CD14-positive monocyte (primary cell): ENCODE results near the gene MAP4K3. TPM values are rescaled to one million over a fixed set of nuclear protein-coding genes. Genes with fewer than 3 reads are reported as not detected.

Experiments used
- DNase-seq, 3 donors: peaks; one replicate each; pipeline ENCODE4 v3.0.0-alpha.2; 2011 to 2022
- H2AFZ ChIP-seq: 2 replicates; pipeline ENCODE4 v1.6.0; 2012; ENCODE audit warnings: mild to moderate bottlenecking, low read depth, low read length, inconsistent platforms; ENCODE audit not compliant: insufficient read depth, poor library complexity, severe bottlenecking
- H3K27ac ChIP-seq, 2 donors: 1 replicate in 1 of 2; 2 replicates in 1 of 2; pipeline ENCODE4 v1.5.1; 2012 to 2013; ENCODE audit warnings: low read length in 2 of 2, control low read depth in 1 of 2, inconsistent platforms in 1 of 2, low read depth in 1 of 2, mild to moderate bottlenecking in 1 of 2
- H3K27me3 ChIP-seq, 2 donors: one replicate each; pipeline versions ENCODE4 v1.6.0 to v1.6.1; 2011 to 2013; ENCODE audit warnings: low read length in 2 of 2; ENCODE audit not compliant: control insufficient read depth in 2 of 2, insufficient read depth in 2 of 2
- H3K36me3 ChIP-seq, 2 donors: replicated peaks in 1 of 2; 1 replicate in 1 of 2; 2 replicates in 1 of 2; pipeline versions ENCODE4 v1.5.1 to v1.6.1; 2012 to 2013; ENCODE audit warnings: low read length in 2 of 2, control low read depth in 1 of 2, inconsistent platforms in 1 of 2, mild to moderate bottlenecking in 1 of 2; ENCODE audit not compliant: insufficient read depth in 2 of 2, control insufficient read depth in 1 of 2
- H3K4me1 ChIP-seq, 2 donors: 1 replicate in 1 of 2; 2 replicates in 1 of 2; pipeline versions ENCODE4 v1.5.1 to v1.6.1; 2012 to 2013; ENCODE audit warnings: low read length in 2 of 2, control low read depth in 1 of 2, inconsistent platforms in 1 of 2, mild to moderate bottlenecking in 1 of 2, moderate library complexity in 1 of 2; ENCODE audit not compliant: insufficient read depth in 2 of 2, control insufficient read depth in 1 of 2
- H3K4me2 ChIP-seq: replicated peaks from 2 replicates; pipeline ENCODE3; 2012; ENCODE audit warnings: low read length, moderate library complexity, mild to moderate bottlenecking; ENCODE audit not compliant: poor library complexity, severe bottlenecking; ENCODE audit errors: extremely low read depth
- H3K4me3 ChIP-seq, 3 experiments: fragments of 200-600 bp in 1 of 3; sonication (generic) in 1 of 3; replicated peaks in 1 of 3; 1 replicate in 2 of 3; 2 replicates in 1 of 3; pipeline ENCODE4 v1.5.1; 2011 to 2013; ENCODE audit warnings: low read length in 3 of 3, mild to moderate bottlenecking in 3 of 3, control low read depth in 2 of 3, low read depth in 2 of 3, inconsistent platforms in 1 of 3, moderate library complexity in 1 of 3
- H3K79me2 ChIP-seq: 2 replicates; pipeline ENCODE4 v1.6.0; 2012; ENCODE audit warnings: mild to moderate bottlenecking, control low read depth, inconsistent platforms, low read length, moderate library complexity; ENCODE audit not compliant: insufficient read depth
- H3K9ac ChIP-seq: 2 replicates; pipeline ENCODE4 v1.6.0; 2017; ENCODE audit warnings: low read length, mild to moderate bottlenecking; ENCODE audit not compliant: insufficient read depth, poor library complexity, severe bottlenecking
- H3K9me3 ChIP-seq, 2 donors: replicated peaks in 1 of 2; 1 replicate in 1 of 2; 2 replicates in 1 of 2; pipeline versions ENCODE4 v1.5.1 to v1.6.1; 2012 to 2013; ENCODE audit warnings: low read length in 2 of 2, control low read depth in 1 of 2; ENCODE audit not compliant: control insufficient read depth in 1 of 2, insufficient read depth in 1 of 2
- H4K20me1 ChIP-seq: 2 replicates; pipeline ENCODE4 v1.6.0; 2012; ENCODE audit warnings: mild to moderate bottlenecking, low read length, control low read depth, moderate library complexity; ENCODE audit not compliant: insufficient read depth
- H3K27ac Mint-ChIP-seq, 7 donors: one replicate each; pipeline ENCODE4 v1.8.0; 2020; ENCODE audit warnings: mild to moderate bottlenecking in 7 of 7, mixed read lengths in 7 of 7, moderate library complexity in 6 of 7, inconsistent platforms in 2 of 7
- H3K27me3 Mint-ChIP-seq, 3 donors: one replicate each; pipeline ENCODE4 v1.8.0; 2021 to 2022; ENCODE audit warnings: low read depth in 3 of 3, mild to moderate bottlenecking in 3 of 3, mixed read lengths in 3 of 3, moderate library complexity in 3 of 3, inconsistent platforms in 1 of 3
- H3K36me3 Mint-ChIP-seq, 2 donors: one replicate each; pipeline ENCODE4 v1.8.0; 2020; ENCODE audit warnings: mixed read lengths in 2 of 2, inconsistent platforms in 1 of 2, mild to moderate bottlenecking in 1 of 2
- H3K4me1 Mint-ChIP-seq: one replicate; pipeline ENCODE4 v1.8.0; 2020; ENCODE audit warnings: mild to moderate bottlenecking, mixed read lengths
- H3K4me3 Mint-ChIP-seq, 2 donors: one replicate each; pipeline ENCODE4 v1.8.0; 2020; ENCODE audit warnings: mild to moderate bottlenecking in 2 of 2, mixed read lengths in 2 of 2, moderate library complexity in 1 of 2
- H3K9me3 Mint-ChIP-seq, 7 donors: one replicate each; pipeline ENCODE4 v1.8.0; 2020 to 2022; ENCODE audit warnings: mixed read lengths in 7 of 7, mild to moderate bottlenecking in 6 of 7, moderate library complexity in 6 of 7, inconsistent platforms in 2 of 7
- WGBS: methylation state at CpG from one replicate; pipeline ENCODE4 v1.1.5; 2013; ENCODE audit warnings: missing lambda C conversion rate; ENCODE audit not compliant: insufficient coverage; 5-methylcytosine and 5-hydroxymethylcytosine counted together
- intact Hi-C, 2 donors: fragments of 100-400 bp; cut with micrococcal nuclease; formaldehyde crosslinking; loops; one replicate each; pipeline versions ENCODE4 v1.15.0 to v1.15.1; 2023
- polyA plus RNA-seq, 3 donors: library from polyadenylated mRNA; depleted of rRNA in 1 of 3; unstranded in 2 of 3; stranded (reverse) in 1 of 3; fragments of 300-500 nt in 2 of 3; fragments of >200 nt in 1 of 3; fragmentation: Illumina TruSeq in 2 of 3; gene quantifications; 1 replicate in 2 of 3; 2 replicates in 1 of 3; pipeline ENCODE4 v1.2.3, GENCODE V29; 2012 to 2021
- TF ChIP-seq, protein P1 (sequence below): fragments of 200-600 bp; IDR thresholded peaks from one replicate; pipeline ENCODE4 v1.8.0; 2022; ENCODE audit warnings: antibody characterized with exemption, mild to moderate bottlenecking

The MAP4K3 gene
- polyA plus RNA-seq, 3 donors: 1.0 to 8.0 (median 4.0) TPM

DNA sequence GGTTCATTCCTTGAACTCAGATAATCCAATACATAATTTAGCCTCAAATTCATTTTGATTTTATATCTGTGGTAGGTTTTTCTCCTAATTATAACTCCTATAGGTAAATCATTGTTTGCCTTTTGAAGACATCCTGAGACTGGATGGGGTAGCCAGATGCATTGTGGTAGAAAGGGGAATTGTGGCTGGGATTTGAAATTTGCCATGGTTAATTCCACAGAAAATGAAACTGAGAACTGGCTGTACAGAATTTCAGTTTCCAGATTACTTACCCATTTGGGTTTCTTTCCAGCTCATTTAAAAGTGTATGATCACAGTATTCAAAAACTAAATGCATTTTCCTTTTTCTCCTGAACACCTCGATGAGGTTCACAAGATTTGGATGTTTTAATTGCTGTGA lies 211.5 kb downstream of the MAP4K3 start:
- Mint-ChIP-seq H3K9me3 (no peaks in the 10 kb centered on the region), H3K27ac (no peak overlapping the region), H3K27me3 (peaks cover 0 to 2% (median 0%) of the 10 kb centered on the region in 3 donors), H3K4me3 (no peak overlapping the region), H3K4me1 (peaks cover 11% of the 10 kb centered on the region), H3K36me3 (no peaks in the 10 kb centered on the region)
- Histone ChIP-seq H3K4me3 (no peak overlapping the region), H3K27me3 (no peaks in the 10 kb centered on the region), H3K9ac (no peak overlapping the region), H4K20me1 (no peaks in the 10 kb centered on the region), H3K4me1 (peaks cover 5 to 10% of the 10 kb centered on the region in 2 donors), H2AFZ (no peak overlapping the region), H3K27ac (no peak overlapping the region), H3K79me2 (no peaks in the 10 kb centered on the region), H3K36me3 (no peaks in the 10 kb centered on the region), H3K4me2 (no peak overlapping the region), H3K9me3 (no peaks in the 10 kb centered on the region)
- TF ChIP-seq, protein P1, sequence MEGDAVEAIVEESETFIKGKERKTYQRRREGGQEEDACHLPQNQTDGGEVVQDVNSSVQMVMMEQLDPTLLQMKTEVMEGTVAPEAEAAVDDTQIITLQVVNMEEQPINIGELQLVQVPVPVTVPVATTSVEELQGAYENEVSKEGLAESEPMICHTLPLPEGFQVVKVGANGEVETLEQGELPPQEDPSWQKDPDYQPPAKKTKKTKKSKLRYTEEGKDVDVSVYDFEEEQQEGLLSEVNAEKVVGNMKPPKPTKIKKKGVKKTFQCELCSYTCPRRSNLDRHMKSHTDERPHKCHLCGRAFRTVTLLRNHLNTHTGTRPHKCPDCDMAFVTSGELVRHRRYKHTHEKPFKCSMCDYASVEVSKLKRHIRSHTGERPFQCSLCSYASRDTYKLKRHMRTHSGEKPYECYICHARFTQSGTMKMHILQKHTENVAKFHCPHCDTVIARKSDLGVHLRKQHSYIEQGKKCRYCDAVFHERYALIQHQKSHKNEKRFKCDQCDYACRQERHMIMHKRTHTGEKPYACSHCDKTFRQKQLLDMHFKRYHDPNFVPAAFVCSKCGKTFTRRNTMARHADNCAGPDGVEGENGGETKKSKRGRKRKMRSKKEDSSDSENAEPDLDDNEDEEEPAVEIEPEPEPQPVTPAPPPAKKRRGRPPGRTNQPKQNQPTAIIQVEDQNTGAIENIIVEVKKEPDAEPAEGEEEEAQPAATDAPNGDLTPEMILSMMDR: no peak
- intact Hi-C loops: no loop called here
- no CpG with 5 or more reads among the region's 1 CpG for WGBS
- DNase-seq: no peak

DNA sequence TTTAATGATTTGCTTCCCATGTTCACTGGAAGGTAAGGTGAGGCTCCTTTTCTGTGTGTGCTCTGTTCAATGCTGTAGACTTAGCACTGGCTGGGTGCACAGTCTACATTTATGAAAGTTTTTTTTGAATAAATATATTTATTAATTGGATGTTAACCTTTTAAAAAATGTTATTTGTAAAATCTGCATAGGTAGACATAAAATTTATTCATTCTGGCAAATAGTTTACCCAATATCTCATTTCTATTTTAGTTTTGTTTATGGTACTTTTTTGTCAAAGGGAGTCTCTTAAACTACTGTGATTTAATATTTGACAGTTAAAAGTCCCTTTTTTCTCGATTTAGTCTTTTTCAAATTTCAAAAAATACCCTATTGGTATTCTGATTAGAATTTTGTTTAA lies 213.2 kb downstream of the MAP4K3 start:
- Histone ChIP-seq H3K36me3 (no peaks in the 10 kb centered on the region), H4K20me1 (no peaks in the 10 kb centered on the region), H3K27me3 (no peaks in the 10 kb centered on the region), H2AFZ (no peak overlapping the region), H3K9me3 (no peaks in the 10 kb centered on the region), H3K4me1 (peaks cover 5 to 10% of the 10 kb centered on the region in 2 donors), H3K79me2 (no peaks in the 10 kb centered on the region), H3K4me3 (no peak overlapping the region), H3K4me2 (no peak overlapping the region), H3K27ac (no peak overlapping the region), H3K9ac (no peak overlapping the region)
- Mint-ChIP-seq H3K4me3 (no peak overlapping the region), H3K27me3 (peaks cover 0 to 2% (median 0%) of the 10 kb centered on the region in 3 donors), H3K9me3 (no peaks in the 10 kb centered on the region), H3K27ac (no peak overlapping the region), H3K4me1 (peaks cover 11% of the 10 kb centered on the region), H3K36me3 (no peaks in the 10 kb centered on the region)
- intact Hi-C loops: no loop called here
- DNase-seq: no peak
- TF ChIP-seq, protein P1: no peak
- WGBS: no CpG with 5 or more reads among the region's 1 CpG
